H9 (cell line): ENCODE measurements around the gene CLCN5. TPM values are rescaled to one million over a fixed set of nuclear protein-coding genes. Genes with fewer than 3 reads are reported as not detected.

Source experiments
- DNase-seq: peaks from one replicate; pipeline ENCODE4 v3.0.0-alpha.2; 2017
- H2AFZ ChIP-seq: one replicate; pipeline ENCODE4 v1.6.1; 2013; ENCODE audit warnings: mild to moderate bottlenecking, low read length, control low read depth, moderate library complexity
- H2AK5ac ChIP-seq: 2 replicates; pipeline ENCODE4 v1.6.1; 2013; ENCODE audit warnings: low read length, control low read depth, mixed read lengths; ENCODE audit not compliant: insufficient read length
- H2BK120ac ChIP-seq: one replicate; pipeline ENCODE4 v1.6.1; 2013; ENCODE audit warnings: low read depth, mild to moderate bottlenecking, low read length, control low read depth, inconsistent platforms; ENCODE audit not compliant: poor library complexity, severe bottlenecking
- H2BK12ac ChIP-seq: 2 replicates; pipeline ENCODE4 v1.6.1; 2013; ENCODE audit warnings: low read length, control low read depth, mixed read lengths, low read depth; ENCODE audit not compliant: insufficient read length
- H2BK15ac ChIP-seq: 2 replicates; pipeline ENCODE4 v1.6.1; 2013; ENCODE audit warnings: low read depth, low read length, control low read depth
- H2BK20ac ChIP-seq: one replicate; pipeline ENCODE4 v1.6.1; 2013; ENCODE audit warnings: low read depth, mild to moderate bottlenecking, low read length, control low read depth, inconsistent platforms; ENCODE audit not compliant: poor library complexity, severe bottlenecking
- H2BK5ac ChIP-seq: 2 replicates; pipeline ENCODE4 v1.6.1; 2013; ENCODE audit warnings: low read length, control low read depth, mixed read lengths; ENCODE audit not compliant: insufficient read length
- H3K14ac ChIP-seq: 2 replicates; pipeline ENCODE4 v1.6.1; 2013; ENCODE audit warnings: low read length, control low read depth; ENCODE audit not compliant: insufficient read depth
- H3K18ac ChIP-seq: 2 replicates; pipeline ENCODE4 v1.6.1; 2013; ENCODE audit warnings: low read depth, mild to moderate bottlenecking, mixed read lengths, low read length, control low read depth; ENCODE audit not compliant: insufficient read length
- H3K23ac ChIP-seq: 2 replicates; pipeline ENCODE4 v1.6.1; 2013; ENCODE audit warnings: low read length, control low read depth, mixed read lengths, low read depth; ENCODE audit not compliant: insufficient read length
- H3K23me2 ChIP-seq: 2 replicates; pipeline ENCODE4 v1.6.1; 2013; ENCODE audit warnings: low read depth, mild to moderate bottlenecking, mixed read lengths, low read length, control low read depth; ENCODE audit not compliant: insufficient read length, poor library complexity, severe bottlenecking
- H3K27ac ChIP-seq: 2 replicates; pipeline ENCODE4 v1.5.1; 2013; ENCODE audit warnings: low read length, control low read depth, mixed read lengths, low read depth; ENCODE audit not compliant: insufficient read length
- H3K27me3 ChIP-seq: 2 replicates; pipeline ENCODE4 v1.6.1; 2013; ENCODE audit warnings: low read length, control low read depth, inconsistent platforms; ENCODE audit not compliant: insufficient read depth
- H3K4ac ChIP-seq: 2 replicates; pipeline ENCODE4 v1.6.1; 2013; ENCODE audit warnings: low read depth, mild to moderate bottlenecking, control low read depth, inconsistent platforms, low read length, moderate library complexity
- H3K4me1 ChIP-seq: 2 replicates; pipeline ENCODE4 v1.6.1; 2013; ENCODE audit warnings: low read length, control low read depth, inconsistent platforms; ENCODE audit not compliant: insufficient read depth
- H3K4me2 ChIP-seq: 2 replicates; pipeline ENCODE4 v1.6.1; 2013; ENCODE audit warnings: low read length, control low read depth, mixed read lengths; ENCODE audit not compliant: insufficient read length, insufficient read depth
- H3K56ac ChIP-seq: 2 replicates; pipeline ENCODE4 v1.6.1; 2013; ENCODE audit warnings: low read depth, mild to moderate bottlenecking, mixed read lengths, low read length, control low read depth; ENCODE audit not compliant: insufficient read length
- H3K79me1 ChIP-seq: 2 replicates; pipeline ENCODE4 v1.6.1; 2013; ENCODE audit warnings: low read depth, mild to moderate bottlenecking, moderate library complexity, low read length, control low read depth, inconsistent platforms; ENCODE audit not compliant: insufficient read depth, poor library complexity, severe bottlenecking
- H3K79me2 ChIP-seq: 2 replicates; pipeline ENCODE4 v1.6.1; 2013; ENCODE audit warnings: low read length, control low read depth, inconsistent platforms; ENCODE audit not compliant: insufficient read depth
- H3K9ac ChIP-seq: 2 replicates; pipeline ENCODE4 v1.6.1; 2013; ENCODE audit warnings: low read length, control low read depth, mixed read lengths; ENCODE audit not compliant: insufficient read length; ENCODE audit errors: extremely low read depth
- H3K9me3 ChIP-seq: one replicate; pipeline ENCODE4 v1.6.1; 2013; ENCODE audit warnings: low read depth, low read length, inconsistent platforms; ENCODE audit not compliant: control insufficient read depth
- H3T11ph ChIP-seq: one replicate; pipeline ENCODE4 v1.6.1; 2013; ENCODE audit warnings: mild to moderate bottlenecking, low read length, control low read depth, inconsistent platforms
- H4K20me1 ChIP-seq: one replicate; pipeline ENCODE4 v1.6.1; 2013; ENCODE audit not compliant: control insufficient read depth, insufficient read length, insufficient read depth
- H4K5ac ChIP-seq: 2 replicates; pipeline ENCODE4 v1.6.1; 2013; ENCODE audit warnings: low read depth, mild to moderate bottlenecking, mixed read lengths, low read length, control low read depth; ENCODE audit not compliant: insufficient read length
- H4K8ac ChIP-seq: replicated peaks from 2 replicates; pipeline ENCODE4 v1.6.1; 2013; ENCODE audit warnings: low read length, control low read depth, mixed read lengths, low read depth; ENCODE audit not compliant: insufficient read length
- H4K91ac ChIP-seq: 2 replicates; pipeline ENCODE4 v1.6.1; 2013; ENCODE audit warnings: low read depth, mild to moderate bottlenecking, moderate library complexity, mixed read lengths, low read length, control low read depth; ENCODE audit not compliant: insufficient read length
- H3K27ac Mint-ChIP-seq, 3 experiments: 2 replicates in 2 of 3; 3 replicates in 1 of 3; pipeline ENCODE4 v1.8.0; 2020 to 2021; ENCODE audit warnings: mixed read lengths in 3 of 3, mild to moderate bottlenecking in 1 of 3, moderate library complexity in 1 of 3
- H3K27me3 Mint-ChIP-seq: 2 replicates; pipeline ENCODE4 v1.8.0; 2021; ENCODE audit warnings: low read depth, mild to moderate bottlenecking, moderate library complexity, mixed read lengths
- H3K36me3 Mint-ChIP-seq, 3 experiments: 2 replicates in 2 of 3; 3 replicates in 1 of 3; pipeline ENCODE4 v1.8.0; 2020 to 2021; ENCODE audit warnings: low read depth in 3 of 3, mixed read lengths in 3 of 3; ENCODE audit not compliant: insufficient read depth in 1 of 3
- H3K4me1 Mint-ChIP-seq, 2 experiments: 2 replicates each; pipeline ENCODE4 v1.8.0; 2020; ENCODE audit warnings: mixed read lengths in 2 of 2
- H3K4me3 Mint-ChIP-seq, 2 experiments: 2 replicates in 1 of 2; 3 replicates in 1 of 2; pipeline ENCODE4 v1.8.0; 2020 to 2021; ENCODE audit warnings: mild to moderate bottlenecking in 2 of 2, mixed read lengths in 2 of 2, moderate library complexity in 1 of 2
- H3K9me3 Mint-ChIP-seq, 2 experiments: 2 replicates in 1 of 2; 3 replicates in 1 of 2; pipeline ENCODE4 v1.8.0; 2020; ENCODE audit warnings: mild to moderate bottlenecking in 2 of 2, mixed read lengths in 2 of 2, moderate library complexity in 1 of 2
- CTCF ChIP-seq: fragments of 200-600 bp; sonication (generic); conservative IDR thresholded peaks from 3 replicates; pipeline ENCODE4 v1.8.0; 2021; ENCODE audit warnings: antibody characterized with exemption, mild to moderate bottlenecking
- WGBS: extraction: QIAGEN DNeasy Blood & Tissue Kit; methylation state at CpG from one replicate; pipeline ENCODE4 v1.1.7; 2013; ENCODE audit warnings: missing lambda C conversion rate, low lambda C conversion rate, mixed read lengths; ENCODE audit not compliant: insufficient read length; ENCODE audit errors: extremely low coverage; 5-methylcytosine and 5-hydroxymethylcytosine counted together
- total RNA-seq: library from RNA; stranded (reverse); gene quantifications from 2 replicates; pipeline ENCODE4 v1.2.1, GENCODE V29; 2021

CLCN5 gene
- total RNA-seq, 1 experiment from 2014 or later: 5.9 TPM

- Histone ChIP-seq H2AFZ (no peak overlapping the region), H3K23ac (no peak overlapping the region), H4K5ac (no peak overlapping the region), H2BK15ac (no peak overlapping the region; the same call in 1 of the 2 replicates), H4K91ac (no peak overlapping the region), H3K4me1 (0 out of 2 replicates have a peak, but pooled peaks cover 3% of the 10 kb centered on the region), H3K14ac (no peak overlapping the region), H3K4me2 (peak overlapping the region; percentile 51), H3K27me3 (no peaks in the 10 kb centered on the region; the same call in 1 of the 2 replicates), H4K8ac (no peak overlapping the region), H4K20me1 (no peaks in the 10 kb centered on the region), H3K27ac (no peak overlapping the region), H3K18ac (no peak overlapping the region), H3K56ac (no peak overlapping the region), H2BK120ac (no peak overlapping the region), H3K9me3 (peaks cover 19% of the 10 kb centered on the region), H2BK20ac (no peak overlapping the region), H3K23me2 (peaks cover 6% of the 10 kb centered on the region), H3K79me1 (no peaks in the 10 kb centered on the region), H3K4ac (no peak overlapping the region), H3K79me2 (no peaks in the 10 kb centered on the region), H2BK12ac (no peak overlapping the region), H2BK5ac (no peak overlapping the region), H3K9ac (no peak overlapping the region), H2AK5ac (no peak overlapping the region), H3T11ph (no peak overlapping the region)
- DNase-seq: no peak
- Mint-ChIP-seq H3K9me3 (peaks cover 47 to 69% of the 10 kb centered on the region in 2 experiments), H3K36me3 (peaks cover 9 to 20% (median 15%) of the 10 kb centered on the region in 3 experiments), H3K27ac (no peak overlapping the region), H3K4me3 (peak overlapping the region; percentile 72 to 82), H3K27me3 (peaks cover 18% of the 10 kb centered on the region), H3K4me1 (peaks cover 7 to 10% of the 10 kb centered on the region in 2 experiments)
- WGBS: no CpG with 5 or more reads among the region's 28 CpGs
- no peak for TF ChIP-seq CTCF
Measured at GRCh38 chrX:49878128-49878833, 44.1 kb upstream of the CLCN5 start.
